Esophagus muscularis mucosa (tissue), 4 donors: Measurements from ENCODE around the gene VPS39.

Experiments
- EP300 ChIP-seq: sonication (generic); formaldehyde crosslinking; IDR thresholded peaks from one replicate; pipeline ENCODE4 v1.6.1; 2017; ENCODE audit warnings: antibody characterized with exemption
- POLR2A ChIP-seq: fragments of 450-650 bp; IDR thresholded peaks from one replicate; pipeline ENCODE4 v1.6.1; 2017; ENCODE audit warnings: antibody characterized with exemption, moderate library complexity, mild to moderate bottlenecking, low read depth
- POLR2AphosphoS5 ChIP-seq, 2 donors: sonication (generic); formaldehyde crosslinking; IDR thresholded peaks; one replicate each; pipeline ENCODE4 v1.6.1; 2017; ENCODE audit warnings: antibody characterized with exemption in 2 of 2
- TF ChIP-seq, protein P1 (sequence below), 3 experiments: fragments of 200-600 bp in 2 of 3; fragments of 450-650 bp in 1 of 3; sonication (generic) in 2 of 3; IDR thresholded peaks; one replicate each; pipeline ENCODE4 v1.5.1; 2017 to 2019; ENCODE audit warnings: antibody characterized with exemption in 3 of 3, mild to moderate bottlenecking in 2 of 3, moderate library complexity in 1 of 3

DNA sequence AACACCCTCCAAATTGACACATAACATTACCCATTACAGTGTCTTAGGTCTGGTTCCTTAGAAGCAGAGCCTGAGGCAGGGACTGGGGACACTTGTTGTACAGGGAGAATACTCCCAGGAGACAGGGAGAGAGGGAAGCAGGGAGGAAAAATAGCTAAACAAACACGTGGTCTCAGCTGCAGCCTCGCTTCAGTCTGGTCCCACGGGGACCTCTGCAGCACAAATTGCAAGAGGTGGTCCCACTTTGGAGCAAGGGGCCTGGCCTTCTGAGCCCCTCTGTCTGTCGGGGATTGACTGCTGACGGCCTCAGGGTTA lies 88.7 kb downstream of the VPS39 start:
- TF ChIP-seq, protein P1, sequence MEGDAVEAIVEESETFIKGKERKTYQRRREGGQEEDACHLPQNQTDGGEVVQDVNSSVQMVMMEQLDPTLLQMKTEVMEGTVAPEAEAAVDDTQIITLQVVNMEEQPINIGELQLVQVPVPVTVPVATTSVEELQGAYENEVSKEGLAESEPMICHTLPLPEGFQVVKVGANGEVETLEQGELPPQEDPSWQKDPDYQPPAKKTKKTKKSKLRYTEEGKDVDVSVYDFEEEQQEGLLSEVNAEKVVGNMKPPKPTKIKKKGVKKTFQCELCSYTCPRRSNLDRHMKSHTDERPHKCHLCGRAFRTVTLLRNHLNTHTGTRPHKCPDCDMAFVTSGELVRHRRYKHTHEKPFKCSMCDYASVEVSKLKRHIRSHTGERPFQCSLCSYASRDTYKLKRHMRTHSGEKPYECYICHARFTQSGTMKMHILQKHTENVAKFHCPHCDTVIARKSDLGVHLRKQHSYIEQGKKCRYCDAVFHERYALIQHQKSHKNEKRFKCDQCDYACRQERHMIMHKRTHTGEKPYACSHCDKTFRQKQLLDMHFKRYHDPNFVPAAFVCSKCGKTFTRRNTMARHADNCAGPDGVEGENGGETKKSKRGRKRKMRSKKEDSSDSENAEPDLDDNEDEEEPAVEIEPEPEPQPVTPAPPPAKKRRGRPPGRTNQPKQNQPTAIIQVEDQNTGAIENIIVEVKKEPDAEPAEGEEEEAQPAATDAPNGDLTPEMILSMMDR (IDR thresholded peaks at IDR 0.05): no peak
- TF ChIP-seq EP300 (no peak), POLR2A (no peak), POLR2AphosphoS5 (IDR thresholded peaks at IDR 0.05) (no peak)
